Measurements from ENCODE around the gene SLC26A2.

Gene SLC26A2

GRCh38 chr5:149937610-149938009, 22.9 kb upstream of the SLC26A2 start:
- no peak for TF ChIP-seq CTCF (IDR thresholded peaks at IDR 0.05; ENCODE audit: low read length, missing control alignments)
- no peak overlapping the region for H3K4me3 ChIP-seq (replicated peaks; ENCODE audit: low read depth, low read length)
- no peak for DNase-seq (ENCODE audit: low read depth)

GRCh38 chr5:149938279-149938678, 22.3 kb upstream of the SLC26A2 start:
- TF ChIP-seq CTCF (IDR thresholded peaks at IDR 0.05; ENCODE audit: low read length, missing control alignments) = no peak
- H3K4me3 ChIP-seq (replicated peaks; ENCODE audit: low read depth, low read length) = no peak overlapping the region
- DNase-seq (ENCODE audit: low read depth) = peak; percentile 76

GRCh38 chr5:149938791-149939358, 21.7 kb upstream of the SLC26A2 start:
- TF ChIP-seq CTCF (IDR thresholded peaks at IDR 0.05; ENCODE audit: low read length, missing control alignments) = no peak
- DNase-seq (ENCODE audit: low read depth) = peak; percentile 92
- H3K4me3 ChIP-seq (replicated peaks; ENCODE audit: low read depth, low read length) = no peak overlapping the region

- no peak overlapping the region for H3K4me3 ChIP-seq (replicated peaks; ENCODE audit: low read depth, low read length)
- no peak for TF ChIP-seq CTCF (IDR thresholded peaks at IDR 0.05; ENCODE audit: low read length, missing control alignments)
- DNase-seq (ENCODE audit: low read depth) = peak; percentile 38
Measured at GRCh38 chr5:149939546-149939945, 21.0 kb upstream of the SLC26A2 start.

- no peak overlapping the region for H3K4me3 ChIP-seq (replicated peaks; ENCODE audit: low read depth, low read length)
- DNase-seq (ENCODE audit: low read depth) = peak; percentile 90
- no peak for TF ChIP-seq CTCF (IDR thresholded peaks at IDR 0.05; ENCODE audit: low read length, missing control alignments)
Measured at GRCh38 chr5:149940077-149940574, 20.4 kb upstream of the SLC26A2 start.

- DNase-seq (ENCODE audit: low read depth) = no peak
- no peak for TF ChIP-seq CTCF (IDR thresholded peaks at IDR 0.05; ENCODE audit: low read length, missing control alignments)
Measured at GRCh38 chr5:149940941-149941644, 19.5 kb upstream of the SLC26A2 start.

More at GRCh38 chr5:149940941-149941644, 19.5 kb upstream of the SLC26A2 start:
- H3K4me3 ChIP-seq (replicated peaks; ENCODE audit: low read depth, low read length) = no peak overlapping the region

Data from fibroblast of pulmonary artery (primary cell).